ENCODE measurements around the gene RHOT2.

Gene RHOT2

GRCh38 chr16:667780-668518 lies at the start of gene RHOT2:
Gene RHOT2, plus strand, starts transcription at chr16:668132. Its CDS starts 68 bp downstream, at chr16:668200.
- DNase-seq: peak; percentile 10

GRCh38 chr16:619476-620100 lies 48.3 kb upstream of the RHOT2 start:
- DNase-seq: no peak

GRCh38 chr16:620700-621525 lies 47.0 kb upstream of the RHOT2 start:
- DNase-seq: no peak

GRCh38 chr16:621526-622105 lies 46.3 kb upstream of the RHOT2 start:
- no peak for DNase-seq

GRCh38 chr16:622920-623280 lies 45.0 kb upstream of the RHOT2 start:
- DNase-seq: no peak

GRCh38 chr16:624526-625070 lies 43.3 kb upstream of the RHOT2 start:
- DNase-seq: no peak

GRCh38 chr16:625117-625976 lies 42.6 kb upstream of the RHOT2 start:
- no peak for DNase-seq

GRCh38 chr16:625977-626765 lies 41.8 kb upstream of the RHOT2 start:
- DNase-seq: no peak

- no peak for DNase-seq
These were observed 41.0 kb upstream of the RHOT2 start for GRCh38 chr16:626787-627453.

GRCh38 chr16:627454-628239 lies 40.3 kb upstream of the RHOT2 start:
- no peak for DNase-seq

- no peak for DNase-seq
These were observed 39.4 kb upstream of the RHOT2 start for GRCh38 chr16:628321-629061.

GRCh38 chr16:629185-629832 lies 38.6 kb upstream of the RHOT2 start:
- no peak for DNase-seq

- DNase-seq: no peak
These were observed 38.1 kb upstream of the RHOT2 start for GRCh38 chr16:629833-630248.

GRCh38 chr16:630249-630814 lies 37.6 kb upstream of the RHOT2 start:
- DNase-seq: no peak

- DNase-seq: no peak
These were observed 37.0 kb upstream of the RHOT2 start, which contains the start of gene WFIKKN1 for GRCh38 chr16:630815-631405. Gene WFIKKN1, plus strand, starts transcription at chr16:630985. Its CDS starts 269 bp downstream, at chr16:631254.

- DNase-seq: no peak
These were observed 36.0 kb upstream of the RHOT2 start for GRCh38 chr16:631808-632358.
